Measurements from ENCODE around the gene ABCB8.

The ABCB8 gene

GRCh38 chr7:151076863-151077704, 48.8 kb downstream of the ABCB8 start:
- DNase-seq = no peak

GRCh38 chr7:151077705-151078232, 49.5 kb downstream of the ABCB8 start:
- no peak for DNase-seq

GRCh38 chr7:151078233-151079040, 50.2 kb downstream of the ABCB8 start:
- DNase-seq = no peak

GRCh38 chr7:151079199-151079910, 51.1 kb downstream of the ABCB8 start:
- no peak for DNase-seq

- no peak for DNase-seq
Observed at GRCh38 chr7:151080067-151080521, 51.8 kb downstream of the ABCB8 start.

- DNase-seq = peak; percentile 75
Observed at GRCh38 chr7:151080522-151081169, 52.4 kb downstream of the ABCB8 start, which contains the start of gene FASTK. Gene FASTK (minus strand): TSS chr7:151080809. CDS start chr7:151080766, 43 bp downstream.

- no peak for DNase-seq
Observed at GRCh38 chr7:151081170-151082101, 53.2 kb downstream of the ABCB8 start.

- DNase-seq = no peak
Observed at GRCh38 chr7:151082141-151083070, 54.2 kb downstream of the ABCB8 start.

- DNase-seq = peak; percentile 38
Observed at GRCh38 chr7:151083071-151083823, 55.0 kb downstream of the ABCB8 start, which contains the start of gene TMUB1. Gene TMUB1 (minus strand): TSS chr7:151083493. CDS start chr7:151082563, 930 bp downstream.

GRCh38 chr7:151083824-151084160, 55.5 kb downstream of the ABCB8 start:
- DNase-seq = no peak

- no peak for DNase-seq
Observed at GRCh38 chr7:151085329-151085690, 57.1 kb downstream of the ABCB8 start.

- DNase-seq = peak; percentile 64
Observed at GRCh38 chr7:151085691-151086620, 57.7 kb downstream of the ABCB8 start, which contains the start of gene AGAP3. Gene AGAP3 (plus strand): TSS chr7:151086475. CDS start chr7:151086742, 267 bp downstream.

GRCh38 chr7:151086802-151087244, 58.6 kb downstream of the ABCB8 start:
- no peak for DNase-seq

GRCh38 chr7:151087245-151088018, 59.2 kb downstream of the ABCB8 start:
- peak; percentile 11 for DNase-seq

GRCh38 chr7:151088019-151088855, 60.0 kb downstream of the ABCB8 start:
- DNase-seq = peak; percentile 24

All from GF-D8 (cell line).